Caco-2 (cell line): ENCODE measurements around the gene CEPT1. TPM values are rescaled to one million over a fixed set of nuclear protein-coding genes. Genes with fewer than 3 reads are reported as not detected.

ENCODE experiments used
- BruUV-seq: library from RNA; stranded (reverse); fragments of 400-500 nt; replicated peaks from 2 replicates; lab custom pipeline; 2021; lab: Mats Ljungman, UMichigan
- CTCF ChIA-PET: fragments of 300-600 bp; sonication (Branson Sonifier 250); formaldehyde crosslinking; loops from one replicate; lab custom pipeline; 2022; ENCODE audit warnings: antibody characterized with exemption; lab: Charles Lee
- POLR2A ChIA-PET: fragments of 300-600 bp; sonication (Branson Sonifier 250); formaldehyde crosslinking; loops from one replicate; lab custom pipeline; 2022; ENCODE audit warnings: antibody characterized with exemption; lab: Charles Lee
- DNase-seq, 2 experiments: peaks; one replicate each; pipeline versions ENCODE4 v3.0.0 to v3.0.0-alpha.2; 2020 to 2022
- H3K27me3 ChIP-seq: replicated peaks from 2 replicates; pipeline ENCODE4 v1.6.0; 2011; ENCODE audit warnings: low read length; ENCODE audit not compliant: control insufficient read depth, insufficient read depth
- H3K36me3 ChIP-seq: 2 replicates; pipeline ENCODE4 v1.5.1; 2011; ENCODE audit warnings: low read length; ENCODE audit not compliant: control insufficient read depth, insufficient read depth
- H3K4me1 ChIP-seq: fragments of 250-450 bp; sonication (Bioruptor Pico); 2 replicates; pipeline ENCODE4 v1.5.1; 2020; ENCODE audit warnings: mild to moderate bottlenecking
- H3K4me3 ChIP-seq: 2 replicates; pipeline ENCODE4 v1.5.1; 2011; ENCODE audit warnings: low read depth, mild to moderate bottlenecking, control low read depth, low read length
- H3K9me3 ChIP-seq: fragments of 250-450 bp; sonication (Bioruptor Pico); 2 replicates; pipeline ENCODE4 v1.5.1; 2020; ENCODE audit warnings: mild to moderate bottlenecking, moderate library complexity
- H3K27ac Mint-ChIP-seq: one replicate; pipeline ENCODE4 v1.8.0; 2022; ENCODE audit warnings: mixed read lengths; ENCODE audit not compliant: unreplicated experiment
- H3K27me3 Mint-ChIP-seq: one replicate; pipeline ENCODE4 v1.8.0; 2022; ENCODE audit warnings: mixed read lengths; ENCODE audit not compliant: insufficient read depth, unreplicated experiment
- H3K36me3 Mint-ChIP-seq: one replicate; pipeline ENCODE4 v1.8.0; 2022; ENCODE audit warnings: mild to moderate bottlenecking, mixed read lengths; ENCODE audit not compliant: insufficient read depth, unreplicated experiment
- H3K4me1 Mint-ChIP-seq: one replicate; pipeline ENCODE4 v1.8.0; 2022; ENCODE audit warnings: low read depth, mixed read lengths; ENCODE audit not compliant: unreplicated experiment
- H3K4me3 Mint-ChIP-seq: one replicate; pipeline ENCODE4 v1.8.0; 2022; ENCODE audit warnings: mild to moderate bottlenecking, moderate library complexity, mixed read lengths; ENCODE audit not compliant: unreplicated experiment
- H3K9me3 Mint-ChIP-seq: one replicate; pipeline ENCODE4 v1.8.0; 2022; ENCODE audit warnings: mixed read lengths; ENCODE audit not compliant: unreplicated experiment
- intact Hi-C: fragments of 100-400 bp; cut with micrococcal nuclease; formaldehyde crosslinking; loops from one replicate; pipeline ENCODE4 v1.10.0; 2022; ENCODE audit not compliant: unreplicated experiment
- total RNA-seq: library from RNA; stranded (reverse); gene quantifications from 2 replicates; pipeline ENCODE4 v1.2.3, GENCODE V29; 2022
- TF ChIP-seq, protein P1 (sequence below), 2 experiments: fragments of 200-600 bp in 1 of 2; IDR thresholded peaks; 1 replicate in 1 of 2; 2 replicates in 1 of 2; pipeline versions ENCODE4 v1.5.1 to v1.8.0; 2011 to 2022; ENCODE audit warnings: antibody characterized with exemption in 1 of 2, control low read depth in 1 of 2, inconsistent platforms in 1 of 2, low read depth in 1 of 2, low read length in 1 of 2, mild to moderate bottlenecking in 1 of 2, moderate library complexity in 1 of 2; ENCODE audit not compliant: insufficient read depth in 1 of 2, severe bottlenecking in 1 of 2, unreplicated experiment in 1 of 2

Gene CEPT1
- total RNA-seq, 1 experiment from 2014 or later, result 17.3 TPM

GRCh38 chr1:111209622-111210021 is 69.6 kb downstream of the CEPT1 start:
- Histone ChIP-seq H3K4me1 (peaks cover 14% of the 10 kb centered on the region), H3K4me3 (no peak overlapping the region), H3K9me3 (no peaks in the 10 kb centered on the region), H3K36me3 (no peaks in the 10 kb centered on the region), H3K27me3 (no peaks in the 10 kb centered on the region)
- Mint-ChIP-seq H3K36me3 (no peaks in the 10 kb centered on the region), H3K4me3 (no peak overlapping the region), H3K27me3 (no peaks in the 10 kb centered on the region), H3K9me3 (no peaks in the 10 kb centered on the region), H3K27ac (no peak overlapping the region), H3K4me1 (peaks cover 32% of the 10 kb centered on the region)
- intact Hi-C loops, result no loop called here
- CTCF ChIA-PET, result no interaction called here
- POLR2A ChIA-PET, result no interaction called here
- TF ChIP-seq, protein P1, sequence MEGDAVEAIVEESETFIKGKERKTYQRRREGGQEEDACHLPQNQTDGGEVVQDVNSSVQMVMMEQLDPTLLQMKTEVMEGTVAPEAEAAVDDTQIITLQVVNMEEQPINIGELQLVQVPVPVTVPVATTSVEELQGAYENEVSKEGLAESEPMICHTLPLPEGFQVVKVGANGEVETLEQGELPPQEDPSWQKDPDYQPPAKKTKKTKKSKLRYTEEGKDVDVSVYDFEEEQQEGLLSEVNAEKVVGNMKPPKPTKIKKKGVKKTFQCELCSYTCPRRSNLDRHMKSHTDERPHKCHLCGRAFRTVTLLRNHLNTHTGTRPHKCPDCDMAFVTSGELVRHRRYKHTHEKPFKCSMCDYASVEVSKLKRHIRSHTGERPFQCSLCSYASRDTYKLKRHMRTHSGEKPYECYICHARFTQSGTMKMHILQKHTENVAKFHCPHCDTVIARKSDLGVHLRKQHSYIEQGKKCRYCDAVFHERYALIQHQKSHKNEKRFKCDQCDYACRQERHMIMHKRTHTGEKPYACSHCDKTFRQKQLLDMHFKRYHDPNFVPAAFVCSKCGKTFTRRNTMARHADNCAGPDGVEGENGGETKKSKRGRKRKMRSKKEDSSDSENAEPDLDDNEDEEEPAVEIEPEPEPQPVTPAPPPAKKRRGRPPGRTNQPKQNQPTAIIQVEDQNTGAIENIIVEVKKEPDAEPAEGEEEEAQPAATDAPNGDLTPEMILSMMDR (IDR thresholded peaks at IDR 0.05; ENCODE audit: insufficient read depth in 1 of 2, low read depth in 1 of 2, low read length in 1 of 2, severe bottlenecking in 1 of 2, unreplicated experiment in 1 of 2), result no peak
- BruUV-seq, result no TSS peak
- no peak for DNase-seq

GRCh38 chr1:111211921-111212320 is 71.9 kb downstream of the CEPT1 start:
- no peaks in the 10 kb centered on the region for H3K36me3 ChIP-seq
- TF ChIP-seq, protein P1 (IDR thresholded peaks at IDR 0.05; ENCODE audit: insufficient read depth in 1 of 2, low read depth in 1 of 2, low read length in 1 of 2, severe bottlenecking in 1 of 2, unreplicated experiment in 1 of 2), result no peak
- DNase-seq, result no peak
- H3K27me3 ChIP-seq, result no peaks in the 10 kb centered on the region
- intact Hi-C loops, result no loop called here
- Mint-ChIP-seq H3K9me3 (no peaks in the 10 kb centered on the region), H3K27ac (no peak overlapping the region), H3K4me3 (no peak overlapping the region), H3K36me3 (no peaks in the 10 kb centered on the region), H3K4me1 (peaks cover 38% of the 10 kb centered on the region), H3K27me3 (no peaks in the 10 kb centered on the region)
- H3K4me1 ChIP-seq, result peaks cover 24% of the 10 kb centered on the region
- POLR2A ChIA-PET, result interaction anchor here (0.6 kb wide), 1 partner anchor 109 kb away, joined by 6 read pairs; no protein-coding TSS in a partner anchor
- CTCF ChIA-PET, result no interaction called here
- no peaks in the 10 kb centered on the region for H3K9me3 ChIP-seq
- BruUV-seq, result no TSS peak
- no peak overlapping the region for H3K4me3 ChIP-seq

GRCh38 chr1:111212634-111213335 is 72.8 kb downstream of the CEPT1 start:
- H3K36me3 ChIP-seq, result no peaks in the 10 kb centered on the region
- TF ChIP-seq, protein P1 (IDR thresholded peaks at IDR 0.05; ENCODE audit: insufficient read depth in 1 of 2, low read depth in 1 of 2, low read length in 1 of 2, severe bottlenecking in 1 of 2, unreplicated experiment in 1 of 2), result no peak
- intact Hi-C loops, result no loop called here
- no peaks in the 10 kb centered on the region for H3K27me3 ChIP-seq
- H3K4me3 ChIP-seq, result no peak overlapping the region
- Mint-ChIP-seq H3K4me3 (no peak overlapping the region), H3K36me3 (no peaks in the 10 kb centered on the region), H3K9me3 (no peaks in the 10 kb centered on the region), H3K27ac (no peak overlapping the region), H3K27me3 (no peaks in the 10 kb centered on the region), H3K4me1 (peaks cover 39% of the 10 kb centered on the region)
- no TSS peak for BruUV-seq
- CTCF ChIA-PET, result no interaction called here
- DNase-seq, result no peak
- POLR2A ChIA-PET, result interaction anchor here (0.6 kb wide), 1 partner anchor 108 kb away, joined by 6 read pairs; no protein-coding TSS in a partner anchor
- peaks cover 24% of the 10 kb centered on the region for H3K4me1 ChIP-seq
- no peaks in the 10 kb centered on the region for H3K9me3 ChIP-seq
